Gastrocnemius medialis (tissue), 4 donors: ENCODE data around the gene TRAF3IP3.

Experiments
- CTCF ChIP-seq, 5 experiments: fragments of 450-650 bp in 3 of 5; fragments of 200-600 bp in 2 of 5; sonication (generic) in 2 of 5; IDR thresholded peaks in 4 of 5; conservative IDR thresholded peaks in 1 of 5; 1 replicate in 4 of 5; 2 replicates in 1 of 5; pipeline ENCODE4 v1.5.1; 2016 to 2019; ENCODE audit warnings: antibody characterized with exemption in 5 of 5, mild to moderate bottlenecking in 3 of 5, moderate library complexity in 3 of 5
- POLR2A ChIP-seq, 2 donors: fragments of 450-650 bp; IDR thresholded peaks; one replicate each; pipeline ENCODE4 v1.6.1; 2017; ENCODE audit warnings: antibody characterized with exemption in 2 of 2, mild to moderate bottlenecking in 2 of 2, moderate library complexity in 2 of 2

- TF ChIP-seq CTCF (IDR thresholded peaks at IDR 0.05 in 4 of 5, conservative IDR thresholded peaks at IDR 0.05 in 1 of 5) (no peak), POLR2A (IDR thresholded peaks at IDR 0.05) (no peak)
These were observed 34.7 kb downstream of the TRAF3IP3 start for GRCh38 chr1:209790286-209791193.
